Measurements from ENCODE around the gene SLC25A19.
"Not testable (repeated sequence)": the region's sequence is repeated elsewhere in the genome, so short reads cannot be mapped to it uniquely, and the experiment has no call there.

SLC25A19 gene

DNA sequence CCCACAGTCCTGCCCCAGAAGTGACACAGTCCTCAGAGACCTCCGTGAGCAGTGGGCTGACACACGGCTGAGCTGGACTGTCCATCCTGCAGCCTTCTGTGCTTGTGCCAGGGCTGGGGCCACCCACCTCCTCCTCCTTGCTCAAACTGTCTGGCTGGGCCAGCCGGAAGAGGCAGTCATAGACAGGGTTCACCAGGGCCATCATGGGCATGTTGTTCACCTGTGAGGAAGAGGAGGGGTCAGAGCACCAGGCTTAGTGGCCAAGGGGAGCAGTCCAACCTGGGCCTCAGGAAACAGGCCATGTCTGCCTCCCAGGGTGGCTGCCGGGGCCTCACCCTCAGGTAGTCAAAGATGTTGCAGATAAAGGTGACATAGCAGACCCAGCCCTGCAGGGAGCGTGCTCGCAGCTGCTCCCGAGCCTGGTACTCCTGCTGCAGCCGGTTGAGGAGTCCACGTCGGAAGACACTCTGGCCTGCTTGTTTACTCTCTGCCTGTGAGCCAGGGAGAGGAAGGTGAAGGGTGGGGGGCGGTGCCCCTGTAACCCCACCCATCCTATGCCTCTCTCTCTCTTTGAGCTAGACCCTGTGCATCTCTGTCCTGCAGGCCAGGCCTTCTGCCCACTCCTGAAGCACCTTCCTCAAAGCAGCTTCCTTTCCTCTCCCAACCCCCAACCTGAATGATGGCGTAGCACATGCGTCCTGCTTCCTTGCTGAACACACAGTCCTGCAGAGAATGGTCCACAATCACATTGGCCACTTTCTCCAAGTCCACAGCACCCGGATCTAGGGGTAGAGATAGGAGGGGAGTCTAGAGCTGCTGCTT, 21.6 kb downstream of the SLC25A19 start:
- peak; percentile 80 for DNase-seq (ENCODE audit: low spot score)

DNA sequence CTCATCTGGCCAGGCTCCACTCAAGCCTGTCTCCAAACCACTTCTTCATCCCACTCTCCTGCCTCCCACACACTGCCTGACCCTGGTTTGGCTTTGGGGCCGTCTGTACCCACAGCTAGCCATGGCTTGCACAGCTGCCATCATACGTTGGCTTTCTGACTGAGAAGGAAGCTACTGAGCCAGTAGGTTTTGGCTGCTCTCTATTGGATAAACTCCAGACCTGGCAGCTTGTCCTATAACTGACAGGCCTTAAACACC, 22.2 kb downstream of the SLC25A19 start:
- no peak for DNase-seq (ENCODE audit: low spot score)

- DNase-seq (ENCODE audit: low spot score), result no peak
These were observed 22.7 kb downstream of the SLC25A19 start for GRCh38 chr17:75266316-75267152.

DNA sequence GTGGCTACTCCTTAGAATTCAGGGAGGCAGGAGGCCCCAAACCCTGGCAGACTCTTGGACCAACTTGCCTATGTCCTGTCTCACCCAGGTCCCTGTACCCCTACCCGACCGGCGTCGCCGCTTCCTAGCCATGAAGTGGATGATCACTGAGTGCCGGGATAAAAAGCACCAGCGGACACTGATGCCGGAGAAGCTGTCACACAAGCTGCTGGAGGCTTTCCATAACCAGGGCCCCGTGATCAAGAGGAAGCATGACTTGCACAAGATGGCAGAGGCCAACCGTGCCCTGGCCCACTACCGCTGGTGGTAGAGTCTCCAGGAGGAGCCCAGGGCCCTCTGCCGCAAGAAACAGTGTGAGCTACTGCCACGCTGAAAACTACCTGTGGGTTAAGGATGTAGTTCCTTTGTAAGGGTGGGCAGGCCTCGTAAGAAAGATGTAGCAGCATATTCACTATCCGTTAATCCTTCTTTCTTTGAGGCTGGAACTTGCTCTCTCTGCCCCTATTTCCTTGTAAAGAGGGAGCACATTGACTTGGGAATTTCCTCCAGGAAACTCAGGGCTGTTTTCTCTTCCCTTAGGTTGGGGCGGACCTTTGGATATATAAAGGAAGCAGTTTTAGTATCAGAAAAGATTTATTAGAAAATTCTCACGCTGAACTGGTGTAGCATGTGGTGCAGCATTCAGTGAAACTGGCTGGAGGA, 23.5 kb downstream of the SLC25A19 start:
- DNase-seq (ENCODE audit: low spot score), result no peak

GRCh38 chr17:75263055-75263454, 26.2 kb downstream of the SLC25A19 start:
- DNase-seq (ENCODE audit: low spot score), result no peak

- no peak for DNase-seq (ENCODE audit: low spot score)
These were observed 27.1 kb downstream of the SLC25A19 start for GRCh38 chr17:75262112-75262606.

DNA sequence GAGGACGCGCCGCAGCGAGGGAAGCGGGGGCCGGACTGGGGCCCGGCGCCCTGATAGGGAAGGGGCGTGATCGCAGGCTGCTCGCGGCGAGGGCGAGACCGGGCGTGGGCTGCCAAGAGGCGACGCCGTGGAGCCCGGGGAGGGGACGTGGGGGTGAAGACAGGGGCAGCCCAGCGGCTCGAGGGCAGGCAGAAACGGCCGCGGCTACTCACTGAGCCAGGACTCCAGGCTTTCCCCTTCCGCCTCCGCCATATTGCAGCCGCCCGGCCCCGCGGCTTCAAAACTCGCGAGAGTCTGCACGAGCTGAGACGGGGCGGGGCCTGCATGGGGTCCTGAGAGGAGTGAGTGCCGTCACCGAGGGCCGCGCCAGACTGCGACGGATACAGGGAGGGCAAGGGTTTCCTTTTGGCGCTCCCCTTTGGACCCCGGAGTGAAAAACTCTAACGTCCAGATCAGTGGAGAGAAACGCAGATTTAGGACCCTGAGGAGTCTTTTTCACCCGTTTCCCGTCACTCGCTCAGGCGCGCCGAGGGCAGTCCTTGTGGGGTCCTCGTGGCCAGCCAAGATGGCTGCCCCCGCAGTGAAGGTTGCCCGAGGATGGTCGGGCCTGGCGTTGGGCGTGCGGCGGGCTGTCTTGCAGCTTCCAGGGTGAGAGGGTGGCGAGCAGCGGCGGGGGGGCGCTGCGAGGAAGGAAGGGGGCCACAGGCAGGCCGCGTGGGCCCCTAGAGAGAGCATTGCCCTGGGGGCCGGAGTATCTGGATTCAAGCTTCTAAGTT, 27.7 kb downstream of the SLC25A19 start, which contains the start of the genes GGA3 and MRPS7:
Gene GGA3, minus strand, starts transcription at position 271 of the 776 bp plus-strand sequence. Its CDS starts 19 bp downstream, at position 252.
Gene MRPS7, plus strand, starts transcription at position 544 of the 776 bp plus-strand sequence. Its CDS starts 22 bp downstream, at position 566.
- DNase-seq (ENCODE audit: low spot score), result peak; percentile 97

DNA sequence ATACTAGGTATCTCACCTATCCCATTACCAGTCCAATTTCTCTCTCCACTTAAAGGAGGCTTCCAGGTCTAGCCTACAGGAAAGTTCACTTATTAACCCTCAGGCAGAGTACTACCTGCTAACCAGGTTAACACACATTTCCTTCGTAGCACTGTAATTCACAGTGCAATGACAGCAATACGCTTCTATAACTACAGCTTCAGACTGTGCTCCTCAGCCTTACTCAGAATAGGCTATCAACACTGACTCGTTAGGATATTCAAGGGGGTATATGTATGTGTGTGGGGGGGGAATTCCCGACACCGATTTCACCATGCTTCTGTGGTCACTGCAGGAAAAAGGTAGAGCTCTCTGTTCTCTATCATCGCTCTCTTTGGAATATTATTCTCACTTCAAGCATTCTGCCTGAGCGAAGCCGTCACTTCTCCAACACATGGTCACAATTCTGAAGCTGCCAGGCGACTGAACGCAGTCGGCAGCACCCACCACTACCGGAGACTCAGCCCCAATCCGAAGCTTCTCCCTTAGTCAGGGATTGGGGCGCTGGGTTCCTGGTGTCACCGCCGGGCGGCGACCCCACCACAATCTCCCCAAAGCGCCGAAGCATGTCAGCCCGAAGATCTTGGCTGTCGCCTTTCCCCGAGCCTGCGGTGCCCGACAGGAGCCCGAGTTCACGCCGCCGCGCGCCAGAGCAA, 28.4 kb downstream of the SLC25A19 start:
- no peak for DNase-seq (ENCODE audit: low spot score)

- DNase-seq (ENCODE audit: low spot score), result not testable (repeated sequence)
These were observed 32.0 kb downstream of the SLC25A19 start for GRCh38 chr17:75257228-75257627.

DNA sequence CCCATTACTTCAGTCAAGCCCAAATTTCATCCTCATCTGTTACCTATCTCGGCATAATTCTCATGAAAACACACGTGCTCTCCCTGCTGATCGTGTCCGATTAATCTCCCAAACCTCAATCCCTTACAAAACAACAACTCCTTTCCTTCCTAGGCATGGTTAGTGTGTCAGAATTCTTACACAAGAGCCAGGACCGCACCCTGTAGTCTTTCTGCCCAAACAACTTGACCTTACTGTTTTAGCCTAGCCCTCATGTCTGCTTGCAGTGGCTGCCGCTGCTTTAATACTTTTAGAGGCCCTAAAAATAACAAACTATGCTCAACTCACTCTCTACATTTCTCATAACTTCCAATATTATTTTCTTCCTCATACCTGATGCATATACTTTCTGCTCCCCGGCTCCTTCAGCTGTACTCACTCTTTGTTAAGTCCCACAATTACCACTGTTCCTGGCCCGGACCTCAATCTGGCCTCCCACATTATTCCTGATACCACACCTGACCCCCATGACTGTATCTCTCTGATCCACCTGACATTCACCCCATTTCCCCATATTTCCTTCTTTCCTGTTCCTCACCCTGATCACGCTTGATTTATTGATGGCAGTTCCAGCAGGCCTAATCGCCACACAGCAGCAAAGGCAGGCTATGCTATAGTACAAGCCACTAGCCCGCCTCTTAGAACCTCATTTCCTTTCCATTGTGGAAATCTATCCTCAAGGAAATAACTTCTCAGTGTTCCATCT, 33.1 kb downstream of the SLC25A19 start:
- not testable (repeated sequence) for DNase-seq (ENCODE audit: low spot score)

GRCh38 chr17:75252039-75252816, 37.0 kb downstream of the SLC25A19 start:
- DNase-seq (ENCODE audit: low spot score), result no peak

GRCh38 chr17:75250009-75250471, 39.2 kb downstream of the SLC25A19 start:
- DNase-seq (ENCODE audit: low spot score), result no peak

DNA sequence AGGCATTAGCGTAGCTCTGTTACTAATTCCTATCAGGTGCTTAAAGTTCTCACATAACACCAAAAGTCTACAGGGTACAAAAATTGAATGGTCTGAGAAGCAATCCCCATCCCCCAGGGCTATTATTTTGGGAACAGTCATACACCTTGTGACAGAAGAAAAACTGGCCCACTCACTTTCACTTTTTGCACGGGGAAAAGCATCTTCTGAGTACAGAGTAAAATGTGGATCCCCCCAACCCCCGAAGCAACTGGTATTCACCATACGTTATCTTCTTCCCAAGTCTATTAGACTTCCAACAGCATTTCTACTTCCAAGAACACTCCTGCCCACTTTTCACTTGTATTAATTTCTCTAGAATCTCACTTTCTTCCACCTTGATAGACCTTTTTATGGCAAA, 39.7 kb downstream of the SLC25A19 start:
- no peak for DNase-seq (ENCODE audit: low spot score)

- DNase-seq (ENCODE audit: low spot score), result no peak
These were observed 42.8 kb downstream of the SLC25A19 start for GRCh38 chr17:75246404-75246803.

DNA sequence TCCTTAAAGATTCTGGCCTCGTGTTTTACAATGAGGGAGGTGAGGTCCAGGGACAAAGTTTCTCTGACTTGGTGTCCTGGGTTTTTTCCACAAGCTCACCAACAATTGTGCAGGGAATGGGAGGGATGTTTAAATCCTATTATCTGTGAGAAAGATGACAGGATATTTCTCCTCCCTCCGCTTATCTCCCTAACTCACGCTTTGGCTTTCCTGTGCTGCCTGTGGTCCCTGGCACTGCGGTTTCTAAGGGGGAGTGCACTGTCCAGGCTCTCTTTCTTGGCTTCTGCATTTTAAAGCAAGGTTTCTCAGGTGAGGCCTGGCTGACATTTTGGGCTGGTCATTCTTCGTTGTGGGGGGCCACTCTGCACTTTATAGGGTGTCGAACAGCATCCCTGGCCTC, 44.2 kb downstream of the SLC25A19 start:
- no peak for DNase-seq (ENCODE audit: low spot score)

- no peak for DNase-seq (ENCODE audit: low spot score)
These were observed 44.9 kb downstream of the SLC25A19 start for GRCh38 chr17:75244133-75244866.

DNA sequence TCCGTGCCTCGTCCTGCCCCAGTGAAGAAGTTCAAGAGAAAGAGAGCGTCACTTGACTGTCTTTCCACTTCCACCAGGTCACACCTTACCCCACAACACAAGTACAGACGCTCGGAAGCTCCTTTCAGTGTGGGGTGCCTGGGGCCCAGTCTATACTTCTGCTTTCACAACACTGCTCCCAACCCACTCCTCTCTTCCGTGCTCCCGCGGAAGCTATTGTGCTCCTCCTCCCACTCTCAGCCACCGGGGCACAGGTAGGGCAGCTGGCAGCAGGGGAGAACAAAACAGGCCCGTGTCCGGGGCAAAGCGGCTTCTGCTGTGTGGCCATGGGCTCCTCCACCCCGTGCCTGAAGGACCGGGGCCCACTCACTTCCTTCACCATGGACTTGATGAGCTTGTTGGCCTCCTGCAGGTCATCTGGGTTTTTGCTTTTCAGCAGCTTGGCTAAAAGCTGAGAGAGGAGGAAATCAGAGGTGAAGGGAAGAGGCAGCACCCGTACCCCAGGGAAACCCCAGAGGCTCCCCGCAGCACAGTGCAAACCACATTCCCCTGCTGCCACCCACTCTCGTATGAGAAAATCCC, 46.7 kb downstream of the SLC25A19 start:
- no peak for DNase-seq (ENCODE audit: low spot score)

GRCh38 chr17:75241996-75242460, 47.2 kb downstream of the SLC25A19 start:
- no peak for DNase-seq (ENCODE audit: low spot score)

All from iPS-NIHi11 (cell line).